ENCODE data around the gene PROK1. TPM values are rescaled to one million over a fixed set of nuclear protein-coding genes. Genes with fewer than 3 reads are reported as not detected.

Gene PROK1
- polyA plus RNA-seq, 1 of the 3 experiments (the other 2 are of a cell fraction), result not detected

DNA sequence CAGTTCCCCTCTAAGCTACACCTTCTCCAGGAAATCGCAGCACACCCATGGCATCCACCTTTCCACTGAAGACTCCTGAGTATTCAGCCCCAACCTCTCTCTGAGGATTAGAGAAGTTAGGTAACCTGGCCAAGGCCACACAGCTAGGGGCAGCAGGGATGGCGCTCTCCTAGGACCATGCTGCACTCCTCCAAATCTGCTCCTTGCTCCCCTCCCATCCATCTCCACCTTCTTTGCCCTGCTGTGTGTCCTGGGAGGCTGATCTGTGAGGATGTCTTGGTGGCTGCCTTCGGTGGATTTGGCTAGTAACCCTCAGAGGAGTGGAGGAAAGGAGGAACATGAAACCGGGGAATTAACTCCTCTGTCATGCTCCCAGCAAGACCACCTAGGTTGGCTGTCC, 20.0 kb upstream of the PROK1 start:
- TF ChIP-seq RAD21 (IDR thresholded peaks at IDR 0.05; ENCODE audit: low read length), result no peak
- TF ChIP-seq MEF2A (IDR thresholded peaks at IDR 0.05; ENCODE audit: borderline replicate concordance, low read depth), result no peak
- TF ChIP-seq RFX5 (IDR thresholded peaks at IDR 0.05; ENCODE audit: low read length), result no peak
- TF ChIP-seq JUND (IDR thresholded peaks at IDR 0.05), result no peak
- TF ChIP-seq RCOR1 (IDR thresholded peaks at IDR 0.05; ENCODE audit: low read length), result no peak
- Histone ChIP-seq H3K36me3 (replicated peaks in 1 of 2; ENCODE audit: control insufficient read depth in 1 of 2, insufficient read depth in 2 of 2, low read length in 1 of 2) (no peaks in the 10 kb centered on the region), H3K27ac (ENCODE audit: low read depth in 2 of 2, low read length in 1 of 2) (no peak overlapping the region), H4K20me1 (ENCODE audit: insufficient read depth) (no peaks in the 10 kb centered on the region), H3K4me2 (no peak overlapping the region), H3K9ac (no peak overlapping the region), H3K79me2 (ENCODE audit: insufficient read depth) (no peaks in the 10 kb centered on the region), H3K27me3 (ENCODE audit: insufficient read depth) (peaks cover 35% of the 10 kb centered on the region), H3K4me3 (ENCODE audit: low read depth in 2 of 2, low read length in 1 of 2) (no peak overlapping the region), H3K9me2 (no peaks in the 10 kb centered on the region), H2AFZ (ENCODE audit: low read depth) (no peak overlapping the region), H3F3A (replicated peaks; ENCODE audit: insufficient read depth) (no peaks in the 10 kb centered on the region), H3K4me1 (ENCODE audit: control insufficient read depth in 1 of 2, insufficient read depth in 2 of 2, low read depth in 1 of 2, low read length in 1 of 2) (no peaks in the 10 kb centered on the region; a peak in 1 of 4 replicates), H3K9me3 (no peaks in the 10 kb centered on the region)
- ChIA-PET POLR2A (no interaction called here), CTCF (interaction anchor here (1.0 to 8.2 kb wide), 5 partner anchors 18 to 234 kb away, joined by 3 to 41 read pairs (median 19); no protein-coding TSS in a partner anchor)
- WGBS (ENCODE audit: low lambda C conversion rate), result 56% methylated on average over 4 of the region's 4 CpGs
- no peak for DNase-seq

DNA sequence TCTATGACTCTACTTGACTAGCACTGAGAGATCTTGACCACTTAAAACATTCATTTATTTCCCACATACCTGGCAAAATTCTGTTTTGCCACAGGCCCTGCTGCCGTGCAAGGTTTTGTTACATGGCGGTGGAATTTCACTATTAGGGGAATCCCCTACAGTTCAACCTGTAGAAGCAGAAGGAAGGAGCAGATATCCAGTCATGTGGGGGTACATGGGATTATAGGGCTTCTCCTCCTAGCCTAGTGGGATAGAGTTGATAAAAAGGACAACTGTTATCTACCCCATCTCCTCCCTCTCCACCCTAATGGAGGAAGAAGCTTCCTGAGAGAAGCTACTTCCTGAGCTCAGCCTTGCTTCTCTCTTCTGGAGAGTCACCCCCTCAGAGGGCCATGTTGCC, 17.7 kb upstream of the PROK1 start:
- Histone ChIP-seq H3K79me2 (ENCODE audit: insufficient read depth) (no peaks in the 10 kb centered on the region), H3K9ac (no peak overlapping the region), H3K4me1 (ENCODE audit: control insufficient read depth in 1 of 2, insufficient read depth in 2 of 2, low read depth in 1 of 2, low read length in 1 of 2) (no peaks in the 10 kb centered on the region; a peak in 1 of 4 replicates), H3K36me3 (replicated peaks in 1 of 2; ENCODE audit: control insufficient read depth in 1 of 2, insufficient read depth in 2 of 2, low read length in 1 of 2) (no peaks in the 10 kb centered on the region), H3K9me3 (no peaks in the 10 kb centered on the region), H4K20me1 (ENCODE audit: insufficient read depth) (no peaks in the 10 kb centered on the region), H3K9me2 (no peaks in the 10 kb centered on the region), H2AFZ (ENCODE audit: low read depth) (no peak overlapping the region), H3K4me2 (no peak overlapping the region), H3F3A (replicated peaks; ENCODE audit: insufficient read depth) (no peaks in the 10 kb centered on the region), H3K27me3 (ENCODE audit: insufficient read depth) (peaks cover 41% of the 10 kb centered on the region), H3K27ac (ENCODE audit: low read depth in 2 of 2, low read length in 1 of 2) (no peak overlapping the region), H3K4me3 (ENCODE audit: low read depth in 2 of 2, low read length in 1 of 2) (no peak overlapping the region)
- WGBS (ENCODE audit: low lambda C conversion rate), result 89% methylated on average over 2 of the region's 2 CpGs
- no peak for TF ChIP-seq POLR2AphosphoS5 (IDR thresholded peaks at IDR 0.05; ENCODE audit: low read depth, low read length)
- TF ChIP-seq, protein P1, sequence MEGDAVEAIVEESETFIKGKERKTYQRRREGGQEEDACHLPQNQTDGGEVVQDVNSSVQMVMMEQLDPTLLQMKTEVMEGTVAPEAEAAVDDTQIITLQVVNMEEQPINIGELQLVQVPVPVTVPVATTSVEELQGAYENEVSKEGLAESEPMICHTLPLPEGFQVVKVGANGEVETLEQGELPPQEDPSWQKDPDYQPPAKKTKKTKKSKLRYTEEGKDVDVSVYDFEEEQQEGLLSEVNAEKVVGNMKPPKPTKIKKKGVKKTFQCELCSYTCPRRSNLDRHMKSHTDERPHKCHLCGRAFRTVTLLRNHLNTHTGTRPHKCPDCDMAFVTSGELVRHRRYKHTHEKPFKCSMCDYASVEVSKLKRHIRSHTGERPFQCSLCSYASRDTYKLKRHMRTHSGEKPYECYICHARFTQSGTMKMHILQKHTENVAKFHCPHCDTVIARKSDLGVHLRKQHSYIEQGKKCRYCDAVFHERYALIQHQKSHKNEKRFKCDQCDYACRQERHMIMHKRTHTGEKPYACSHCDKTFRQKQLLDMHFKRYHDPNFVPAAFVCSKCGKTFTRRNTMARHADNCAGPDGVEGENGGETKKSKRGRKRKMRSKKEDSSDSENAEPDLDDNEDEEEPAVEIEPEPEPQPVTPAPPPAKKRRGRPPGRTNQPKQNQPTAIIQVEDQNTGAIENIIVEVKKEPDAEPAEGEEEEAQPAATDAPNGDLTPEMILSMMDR (IDR thresholded peaks at IDR 0.05), result no peak
- no peak for TF ChIP-seq GATA2 (CRISPR knock-in tag; IDR thresholded peaks at IDR 0.05)
- TF ChIP-seq, protein P2, sequence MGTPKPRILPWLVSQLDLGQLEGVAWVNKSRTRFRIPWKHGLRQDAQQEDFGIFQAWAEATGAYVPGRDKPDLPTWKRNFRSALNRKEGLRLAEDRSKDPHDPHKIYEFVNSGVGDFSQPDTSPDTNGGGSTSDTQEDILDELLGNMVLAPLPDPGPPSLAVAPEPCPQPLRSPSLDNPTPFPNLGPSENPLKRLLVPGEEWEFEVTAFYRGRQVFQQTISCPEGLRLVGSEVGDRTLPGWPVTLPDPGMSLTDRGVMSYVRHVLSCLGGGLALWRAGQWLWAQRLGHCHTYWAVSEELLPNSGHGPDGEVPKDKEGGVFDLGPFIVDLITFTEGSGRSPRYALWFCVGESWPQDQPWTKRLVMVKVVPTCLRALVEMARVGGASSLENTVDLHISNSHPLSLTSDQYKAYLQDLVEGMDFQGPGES (IDR thresholded peaks at IDR 0.05; ENCODE audit: low read depth, low read length), result no peak
- TF ChIP-seq YY1 (IDR thresholded peaks at IDR 0.05; ENCODE audit: low read depth), result no peak
- no peak for TF ChIP-seq SIN3A (IDR thresholded peaks at IDR 0.05; ENCODE audit: borderline replicate concordance, low read depth, low read length)
- TF ChIP-seq, protein P3, sequence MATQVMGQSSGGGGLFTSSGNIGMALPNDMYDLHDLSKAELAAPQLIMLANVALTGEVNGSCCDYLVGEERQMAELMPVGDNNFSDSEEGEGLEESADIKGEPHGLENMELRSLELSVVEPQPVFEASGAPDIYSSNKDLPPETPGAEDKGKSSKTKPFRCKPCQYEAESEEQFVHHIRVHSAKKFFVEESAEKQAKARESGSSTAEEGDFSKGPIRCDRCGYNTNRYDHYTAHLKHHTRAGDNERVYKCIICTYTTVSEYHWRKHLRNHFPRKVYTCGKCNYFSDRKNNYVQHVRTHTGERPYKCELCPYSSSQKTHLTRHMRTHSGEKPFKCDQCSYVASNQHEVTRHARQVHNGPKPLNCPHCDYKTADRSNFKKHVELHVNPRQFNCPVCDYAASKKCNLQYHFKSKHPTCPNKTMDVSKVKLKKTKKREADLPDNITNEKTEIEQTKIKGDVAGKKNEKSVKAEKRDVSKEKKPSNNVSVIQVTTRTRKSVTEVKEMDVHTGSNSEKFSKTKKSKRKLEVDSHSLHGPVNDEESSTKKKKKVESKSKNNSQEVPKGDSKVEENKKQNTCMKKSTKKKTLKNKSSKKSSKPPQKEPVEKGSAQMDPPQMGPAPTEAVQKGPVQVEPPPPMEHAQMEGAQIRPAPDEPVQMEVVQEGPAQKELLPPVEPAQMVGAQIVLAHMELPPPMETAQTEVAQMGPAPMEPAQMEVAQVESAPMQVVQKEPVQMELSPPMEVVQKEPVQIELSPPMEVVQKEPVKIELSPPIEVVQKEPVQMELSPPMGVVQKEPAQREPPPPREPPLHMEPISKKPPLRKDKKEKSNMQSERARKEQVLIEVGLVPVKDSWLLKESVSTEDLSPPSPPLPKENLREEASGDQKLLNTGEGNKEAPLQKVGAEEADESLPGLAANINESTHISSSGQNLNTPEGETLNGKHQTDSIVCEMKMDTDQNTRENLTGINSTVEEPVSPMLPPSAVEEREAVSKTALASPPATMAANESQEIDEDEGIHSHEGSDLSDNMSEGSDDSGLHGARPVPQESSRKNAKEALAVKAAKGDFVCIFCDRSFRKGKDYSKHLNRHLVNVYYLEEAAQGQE (IDR thresholded peaks at IDR 0.05; ENCODE audit: low read depth, low read length), result no peak
- no peak for TF ChIP-seq ELF1 (IDR thresholded peaks at IDR 0.05)
- TF ChIP-seq NFIC (IDR thresholded peaks at IDR 0.05; ENCODE audit: borderline replicate concordance), result no peak
- no peak for TF ChIP-seq TEAD4 (IDR thresholded peaks at IDR 0.05; ENCODE audit: borderline replicate concordance, insufficient read depth)
- no peak for TF ChIP-seq CHD2 (IDR thresholded peaks at IDR 0.05; ENCODE audit: low read length, partially characterized antibody)
- no peak for TF ChIP-seq EP300 (IDR thresholded peaks at IDR 0.05; ENCODE audit: borderline replicate concordance in 1 of 2, low read depth in 1 of 2, low read length in 1 of 2)
- no peak for TF ChIP-seq TCF12 (IDR thresholded peaks at IDR 0.05)
- no peak for TF ChIP-seq RAD21 (IDR thresholded peaks at IDR 0.05; ENCODE audit: low read length)
- TF ChIP-seq, protein P4, sequence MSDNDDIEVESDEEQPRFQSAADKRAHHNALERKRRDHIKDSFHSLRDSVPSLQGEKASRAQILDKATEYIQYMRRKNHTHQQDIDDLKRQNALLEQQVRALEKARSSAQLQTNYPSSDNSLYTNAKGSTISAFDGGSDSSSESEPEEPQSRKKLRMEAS (IDR thresholded peaks at IDR 0.05; ENCODE audit: low read depth), result no peak
- no peak for DNase-seq
- POLR2A ChIA-PET, result no interaction called here
- CTCF ChIA-PET, result interaction anchor here (0.7 to 3.0 kb wide), 7 partner anchors 8 to 226 kb away, joined by 3 to 16 read pairs (median 5); partner anchors contain the start of gene RBM15
